ENCODE results near the gene DGUOK.

Gene DGUOK

GRCh38 chr2:73983322-73984202 lies 56.9 kb downstream of the DGUOK start:
- TF ChIP-seq CTCF (IDR thresholded peaks at IDR 0.05; ENCODE audit: low read depth, low read length, missing control alignments): no peak
- DNase-seq (ENCODE audit: extremely low read depth, low read depth): no peak
- peak overlapping the region; percentile 52 for H3K4me3 ChIP-seq (replicated peaks; ENCODE audit: low read depth, low read length)

- no peak for DNase-seq (ENCODE audit: extremely low read depth, low read depth)
- peak within 1 kb of the TSS; percentile 69 for H3K4me3 ChIP-seq (replicated peaks; ENCODE audit: low read depth, low read length)
- TF ChIP-seq CTCF (IDR thresholded peaks at IDR 0.05; ENCODE audit: low read depth, low read length, missing control alignments): no peak
Measured at GRCh38 chr2:73984203-73984921, 57.7 kb downstream of the DGUOK start, which contains the start of gene TET3. Gene TET3 (plus strand): TSS chr2:73984910. CDS start chr2:73986404, 1,494 bp downstream.

GRCh38 chr2:73984922-73985307 lies 58.2 kb downstream of the DGUOK start:
- DNase-seq (ENCODE audit: extremely low read depth, low read depth): no peak
- H3K4me3 ChIP-seq (replicated peaks; ENCODE audit: low read depth, low read length): peak overlapping the region; percentile 52; the same call in 1 of the 2 replicates

GRCh38 chr2:73985308-73986084 lies 58.8 kb downstream of the DGUOK start:
- no peak for DNase-seq (ENCODE audit: extremely low read depth, low read depth)
- TF ChIP-seq CTCF (IDR thresholded peaks at IDR 0.05; ENCODE audit: low read depth, low read length, missing control alignments): no peak
- H3K4me3 ChIP-seq (replicated peaks; ENCODE audit: low read depth, low read length): peak overlapping the region; percentile 69

More at GRCh38 chr2:73984922-73985307, 58.2 kb downstream of the DGUOK start:
- no peak for TF ChIP-seq CTCF (IDR thresholded peaks at IDR 0.05; ENCODE audit: low read depth, low read length, missing control alignments)

- no peak for TF ChIP-seq CTCF (IDR thresholded peaks at IDR 0.05; ENCODE audit: low read depth, low read length, missing control alignments)
- H3K4me3 ChIP-seq (replicated peaks; ENCODE audit: low read depth, low read length): peak overlapping the region; percentile 69
- DNase-seq (ENCODE audit: extremely low read depth, low read depth): no peak
Measured at GRCh38 chr2:73986085-73986681, 59.5 kb downstream of the DGUOK start.

Data from HFF-Myc (cell line).